Retinal pigment epithelial cell (primary cell): ENCODE results near the gene LGALS7B.

ENCODE experiments used
- DNase-seq: peaks from one replicate; pipeline ENCODE4 v3.0.0-alpha.2; 2010; ENCODE audit warnings: low read depth
- H3K4me3 ChIP-seq: 2 replicates; pipeline ENCODE4 v1.5.1; 2011; ENCODE audit warnings: mild to moderate bottlenecking, low read length, control low read depth, moderate library complexity
- CTCF ChIP-seq: conservative IDR thresholded peaks from 2 replicates; pipeline ENCODE4 v1.5.1; 2011; ENCODE audit warnings: low read depth, low read length, control low read depth, inconsistent platforms

The LGALS7B gene

GRCh38 chr19:38788478-38789243 is at the start of gene LGALS7B:
Gene LGALS7B (plus strand): TSS chr19:38789200. CDS start chr19:38789227, 27 bp downstream.
- DNase-seq, result no peak
- H3K4me3 ChIP-seq, result no peak within 1 kb of the TSS
- TF ChIP-seq CTCF, result no peak

- no peak for DNase-seq
- no peak for TF ChIP-seq CTCF
- no peak overlapping the region for H3K4me3 ChIP-seq
Measured at GRCh38 chr19:38739440-38740256, 49.4 kb upstream of the LGALS7B start.

- TF ChIP-seq CTCF, result no peak
- DNase-seq, result no peak
- H3K4me3 ChIP-seq, result no peak overlapping the region
Measured at GRCh38 chr19:38740257-38740592, 48.8 kb upstream of the LGALS7B start.

GRCh38 chr19:38740932-38741331 is 48.1 kb upstream of the LGALS7B start:
- DNase-seq, result no peak
- no peak for TF ChIP-seq CTCF
- H3K4me3 ChIP-seq, result no peak overlapping the region

GRCh38 chr19:38741670-38742069 is 47.3 kb upstream of the LGALS7B start:
- no peak for TF ChIP-seq CTCF
- no peak for DNase-seq
- H3K4me3 ChIP-seq, result no peak overlapping the region

- TF ChIP-seq CTCF, result no peak
- DNase-seq, result no peak
Measured at GRCh38 chr19:38742296-38742695, 46.7 kb upstream of the LGALS7B start.

GRCh38 chr19:38742906-38743305 is 46.1 kb upstream of the LGALS7B start:
- H3K4me3 ChIP-seq, result no peak overlapping the region
- DNase-seq, result no peak
- no peak for TF ChIP-seq CTCF

More at GRCh38 chr19:38742296-38742695, 46.7 kb upstream of the LGALS7B start:
- H3K4me3 ChIP-seq, result no peak overlapping the region
